Measurements from ENCODE around the gene LRRN3. TPM values are rescaled to one million over a fixed set of nuclear protein-coding genes. Genes with fewer than 3 reads are reported as not detected.

LRRN3 gene
- total and polyA plus RNA-seq, 8 donors: 3.3 to 75.1 (median 49.3) TPM

DNA sequence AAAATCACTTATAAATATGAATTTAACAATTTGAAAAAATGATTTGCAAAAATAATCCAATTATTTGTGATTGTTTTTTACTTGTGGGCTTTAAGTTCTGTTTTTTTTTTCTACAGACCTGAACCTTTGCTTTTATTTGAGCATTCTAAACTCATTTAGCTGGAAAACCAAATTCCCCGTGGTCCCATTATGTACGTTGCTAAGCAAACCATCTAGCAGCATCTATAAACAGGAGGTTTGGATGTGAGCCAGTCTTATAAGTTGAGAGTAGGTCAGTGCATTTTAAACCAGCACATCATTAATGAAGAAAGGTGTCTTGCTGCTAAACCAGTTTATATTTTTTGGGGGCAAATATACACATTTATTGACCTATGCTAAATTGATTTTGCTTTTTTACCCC, 77.3 kb downstream of the LRRN3 start:
- H3K27me3 ChIP-seq: no peaks in the 10 kb centered on the region
- H3K9me3 ChIP-seq: no peaks in the 10 kb centered on the region
- H3K27ac ChIP-seq: no peak overlapping the region
- ATAC-seq (no peak), DNase-seq (peak in 2 of 4 donors; percentile 34 to 64)
- no peaks in the 10 kb centered on the region for H3K4me1 ChIP-seq
- H3K36me3 ChIP-seq: no peaks in the 10 kb centered on the region
- H3K4me3 ChIP-seq: no peak overlapping the region
- intact Hi-C loops (cut with DNase I): no loop called here
- TF ChIP-seq, protein P1, sequence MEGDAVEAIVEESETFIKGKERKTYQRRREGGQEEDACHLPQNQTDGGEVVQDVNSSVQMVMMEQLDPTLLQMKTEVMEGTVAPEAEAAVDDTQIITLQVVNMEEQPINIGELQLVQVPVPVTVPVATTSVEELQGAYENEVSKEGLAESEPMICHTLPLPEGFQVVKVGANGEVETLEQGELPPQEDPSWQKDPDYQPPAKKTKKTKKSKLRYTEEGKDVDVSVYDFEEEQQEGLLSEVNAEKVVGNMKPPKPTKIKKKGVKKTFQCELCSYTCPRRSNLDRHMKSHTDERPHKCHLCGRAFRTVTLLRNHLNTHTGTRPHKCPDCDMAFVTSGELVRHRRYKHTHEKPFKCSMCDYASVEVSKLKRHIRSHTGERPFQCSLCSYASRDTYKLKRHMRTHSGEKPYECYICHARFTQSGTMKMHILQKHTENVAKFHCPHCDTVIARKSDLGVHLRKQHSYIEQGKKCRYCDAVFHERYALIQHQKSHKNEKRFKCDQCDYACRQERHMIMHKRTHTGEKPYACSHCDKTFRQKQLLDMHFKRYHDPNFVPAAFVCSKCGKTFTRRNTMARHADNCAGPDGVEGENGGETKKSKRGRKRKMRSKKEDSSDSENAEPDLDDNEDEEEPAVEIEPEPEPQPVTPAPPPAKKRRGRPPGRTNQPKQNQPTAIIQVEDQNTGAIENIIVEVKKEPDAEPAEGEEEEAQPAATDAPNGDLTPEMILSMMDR (IDR thresholded peaks at IDR 0.05): no peak

DNA sequence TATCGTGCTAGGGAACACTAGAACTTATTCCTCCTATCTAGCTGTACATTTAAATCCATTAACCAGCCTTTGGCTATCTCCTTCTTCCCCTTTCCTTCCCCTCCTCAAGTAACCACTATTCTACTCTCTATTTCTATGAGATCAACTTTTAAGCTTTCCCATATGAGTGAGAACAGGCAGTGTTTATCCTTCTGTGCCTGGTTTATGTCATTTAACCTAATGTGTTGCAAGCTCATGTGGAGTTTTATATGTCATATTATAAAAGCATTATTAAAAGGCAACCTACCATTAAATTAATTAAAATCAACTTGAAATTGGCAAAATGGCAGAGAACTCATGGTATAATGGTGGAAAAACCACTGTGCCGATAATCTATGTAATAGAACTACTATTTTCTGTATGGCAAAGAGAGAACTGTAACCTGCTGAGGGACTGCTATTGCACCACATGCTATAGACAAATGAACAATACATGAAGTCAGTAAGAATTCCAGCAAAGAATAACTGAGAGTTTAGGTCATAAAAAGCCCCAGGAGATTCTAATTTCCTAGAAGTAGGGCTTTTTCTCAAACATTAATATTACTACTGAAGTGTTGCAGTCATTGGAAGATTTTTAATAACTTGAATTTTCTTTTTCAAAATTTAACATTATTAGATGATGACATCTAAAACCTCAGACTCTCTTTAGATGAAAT, 81.8 kb downstream of the LRRN3 start:
- DNase-seq: no peak
- Histone ChIP-seq H3K27me3 (no peaks in the 10 kb centered on the region), H3K4me1 (no peaks in the 10 kb centered on the region), H3K36me3 (no peaks in the 10 kb centered on the region), H3K4me3 (no peak overlapping the region), H3K9me3 (no peaks in the 10 kb centered on the region), H3K27ac (no peak overlapping the region)
- no peak for ATAC-seq
- TF ChIP-seq, protein P1 (IDR thresholded peaks at IDR 0.05): no peak
- intact Hi-C loops (cut with DNase I): no loop called here

DNA sequence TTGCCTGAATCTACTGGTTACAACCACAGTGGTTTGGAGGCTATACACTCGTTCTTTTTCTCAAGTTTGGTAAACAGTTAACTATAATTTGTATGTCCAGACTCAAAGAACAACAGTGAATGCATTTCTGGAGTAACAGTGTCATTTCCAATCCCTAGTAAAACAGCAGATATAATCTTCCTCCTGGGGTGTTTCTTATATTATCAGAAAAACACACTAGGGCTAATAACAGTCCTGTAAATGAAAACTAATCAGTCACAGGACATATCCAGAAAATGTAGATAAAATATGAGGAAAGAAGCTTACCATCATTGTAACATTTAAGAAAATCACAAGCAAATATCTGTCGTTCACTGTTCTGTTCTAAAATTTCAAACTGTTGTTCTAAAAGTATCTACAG, 82.6 kb downstream of the LRRN3 start:
- DNase-seq (no peak), ATAC-seq (no peak)
- TF ChIP-seq, protein P1 (IDR thresholded peaks at IDR 0.05): no peak
- Histone ChIP-seq H3K27ac (no peak overlapping the region), H3K36me3 (no peaks in the 10 kb centered on the region), H3K4me1 (no peaks in the 10 kb centered on the region), H3K27me3 (no peaks in the 10 kb centered on the region), H3K9me3 (no peaks in the 10 kb centered on the region), H3K4me3 (no peak overlapping the region)
- intact Hi-C loops (cut with DNase I): no loop called here

- DNase-seq (no peak), ATAC-seq (no peak)
- Histone ChIP-seq H3K27ac (no peak overlapping the region), H3K36me3 (no peaks in the 10 kb centered on the region), H3K9me3 (no peaks in the 10 kb centered on the region), H3K27me3 (no peaks in the 10 kb centered on the region), H3K4me1 (no peaks in the 10 kb centered on the region), H3K4me3 (no peak overlapping the region)
- intact Hi-C loops (cut with DNase I): no loop called here
- TF ChIP-seq, protein P1 (IDR thresholded peaks at IDR 0.05): no peak
Observed at GRCh38 chr7:111173990-111174389, 83.1 kb downstream of the LRRN3 start.

DNA sequence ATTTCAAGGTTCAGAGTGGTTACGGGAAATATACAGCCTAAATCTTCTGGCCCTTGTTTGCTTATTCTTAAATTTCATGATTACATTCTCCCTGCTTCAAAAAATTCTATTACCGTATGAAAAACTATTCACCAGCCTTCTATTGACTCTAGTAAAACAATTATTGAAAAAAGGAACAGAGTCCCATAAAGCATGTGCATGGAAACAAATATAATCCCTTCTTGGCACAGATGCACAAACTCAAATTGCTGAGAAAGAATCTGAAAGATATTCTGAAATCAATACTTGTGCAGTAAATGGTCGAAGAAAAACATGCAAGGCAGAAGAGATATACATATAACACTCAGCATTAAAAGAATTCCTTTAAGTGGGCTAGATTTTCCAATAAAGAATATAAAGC, 83.6 kb downstream of the LRRN3 start:
- no peak for ATAC-seq
- intact Hi-C loops (cut with DNase I): no loop called here
- Histone ChIP-seq H3K27me3 (no peaks in the 10 kb centered on the region), H3K27ac (no peak overlapping the region), H3K36me3 (no peaks in the 10 kb centered on the region), H3K4me3 (no peak overlapping the region), H3K9me3 (peaks cover 0 to 4% of the 10 kb centered on the region in 2 donors), H3K4me1 (no peaks in the 10 kb centered on the region)
- TF ChIP-seq, protein P1 (IDR thresholded peaks at IDR 0.05): no peak
- no peak for DNase-seq

All from left lung (tissue), 10 donors.